ENCODE data around the gene KMT2A.
"Not testable (repeated sequence)": the region's sequence is repeated elsewhere in the genome, so short reads cannot be mapped to it uniquely, and the experiment has no call there.

KMT2A gene

GRCh38 chr11:118435893-118436624, at the start of gene KMT2A:
TSS of gene KMT2A (plus strand) at chr11:118436492. CDS start at chr11:118436513, 21 bp downstream.
- FAIRE-seq (peak; percentile 70), DNase-seq (ENCODE audit: insufficient read length, low spot score) (peak; percentile 77)

GRCh38 chr11:118396097-118396501, 40.2 kb upstream of the KMT2A start:
- FAIRE-seq (no peak), DNase-seq (ENCODE audit: insufficient read length, low spot score) (no peak)

GRCh38 chr11:118397448-118397847, 38.8 kb upstream of the KMT2A start:
- FAIRE-seq: no peak
- DNase-seq (ENCODE audit: insufficient read length, low spot score): no peak

- FAIRE-seq (peak; percentile 54), DNase-seq (ENCODE audit: insufficient read length, low spot score) (peak; percentile 9)
Measured at GRCh38 chr11:118398791-118399559, 37.3 kb upstream of the KMT2A start.

- peak; percentile 60 for DNase-seq (ENCODE audit: insufficient read length, low spot score)
- peak; percentile 98 for FAIRE-seq
Measured at GRCh38 chr11:118401151-118401879, 35.0 kb upstream of the KMT2A start, which contains the start of gene ATP5MG. TSS of gene ATP5MG (plus strand) at chr11:118401606. CDS start at chr11:118401666, 60 bp downstream.

GRCh38 chr11:118401880-118402590, 34.3 kb upstream of the KMT2A start:
- FAIRE-seq (no peak), DNase-seq (ENCODE audit: insufficient read length, low spot score) (no peak)

- not testable (repeated sequence) for FAIRE-seq; DNase-seq (ENCODE audit: insufficient read length, low spot score)
Measured at GRCh38 chr11:118402594-118402993, 33.7 kb upstream of the KMT2A start.

GRCh38 chr11:118406599-118407166, 29.6 kb upstream of the KMT2A start:
- FAIRE-seq (peak; percentile 76), DNase-seq (ENCODE audit: insufficient read length, low spot score) (no peak)

- FAIRE-seq: peak; percentile 75
Measured at GRCh38 chr11:118410055-118410745, 26.1 kb upstream of the KMT2A start.

GRCh38 chr11:118411530-118411929, 24.8 kb upstream of the KMT2A start:
- FAIRE-seq (no peak), DNase-seq (ENCODE audit: insufficient read length, low spot score) (no peak)

More at GRCh38 chr11:118410055-118410745, 26.1 kb upstream of the KMT2A start:
- no peak for DNase-seq (ENCODE audit: insufficient read length, low spot score)

- DNase-seq (ENCODE audit: insufficient read length, low spot score) (no peak), FAIRE-seq (no peak)
Measured at GRCh38 chr11:118412921-118413320, 23.4 kb upstream of the KMT2A start.

- FAIRE-seq (no peak), DNase-seq (ENCODE audit: insufficient read length, low spot score) (no peak)
Measured at GRCh38 chr11:118415062-118415738, 21.1 kb upstream of the KMT2A start.

GRCh38 chr11:118415739-118416068, 20.6 kb upstream of the KMT2A start:
- DNase-seq (ENCODE audit: insufficient read length, low spot score): no peak
- FAIRE-seq: no peak

GRCh38 chr11:118416900-118417299, 19.4 kb upstream of the KMT2A start:
- not testable (repeated sequence) for FAIRE-seq

GRCh38 chr11:118417801-118418200, 18.5 kb upstream of the KMT2A start:
- FAIRE-seq: no peak
- DNase-seq (ENCODE audit: insufficient read length, low spot score): no peak

More at GRCh38 chr11:118416900-118417299, 19.4 kb upstream of the KMT2A start:
- not testable (repeated sequence) for DNase-seq (ENCODE audit: insufficient read length, low spot score)

GRCh38 chr11:118418766-118419165, 17.5 kb upstream of the KMT2A start:
- no peak for DNase-seq (ENCODE audit: insufficient read length, low spot score)
- FAIRE-seq: no peak

- FAIRE-seq: no peak
Measured at GRCh38 chr11:118427707-118428106, 8.6 kb upstream of the KMT2A start.

GRCh38 chr11:118430956-118431355, 5.3 kb upstream of the KMT2A start:
- no peak for DNase-seq (ENCODE audit: insufficient read length, low spot score)
- no peak for FAIRE-seq

More at GRCh38 chr11:118427707-118428106, 8.6 kb upstream of the KMT2A start:
- no peak for DNase-seq (ENCODE audit: insufficient read length, low spot score)

GRCh38 chr11:118434123-118434552, 2.2 kb upstream of the KMT2A start:
- no peak for FAIRE-seq

More at GRCh38 chr11:118434123-118434552, 2.2 kb upstream of the KMT2A start:
- no peak for DNase-seq (ENCODE audit: insufficient read length, low spot score)
